Activated naive CD4-positive, alpha-beta T cell treated with Interleukin-2 at 50 U/mL for 16 hours (primary cell): ENCODE data around the gene SHH.
"Not testable (repeated sequence)": the region's sequence is repeated elsewhere in the genome, so short reads cannot be mapped to it uniquely, and the experiment has no call there.

Experiments used
- DNase-seq: peaks from one replicate; pipeline ENCODE4 v3.0.0-alpha.2; 2020

Gene SHH

GRCh38 chr7:155818820-155819168 lies 6.5 kb upstream of the SHH start:
- DNase-seq: no peak

- DNase-seq: no peak
Measured at GRCh38 chr7:155818154-155818819, 6.0 kb upstream of the SHH start.

GRCh38 chr7:155817515-155817914 lies 5.3 kb upstream of the SHH start:
- DNase-seq: not testable (repeated sequence)

- no peak for DNase-seq
Measured at GRCh38 chr7:155816996-155817395, 4.7 kb upstream of the SHH start.

- no peak for DNase-seq
Measured at GRCh38 chr7:155816192-155816508, 3.9 kb upstream of the SHH start.

GRCh38 chr7:155815332-155816191 lies 3.3 kb upstream of the SHH start:
- peak; percentile 58 for DNase-seq

- DNase-seq: no peak
Measured at GRCh38 chr7:155814316-155815276, 2.3 kb upstream of the SHH start.

GRCh38 chr7:155813546-155814315 lies 1.5 kb upstream of the SHH start:
- DNase-seq: no peak

GRCh38 chr7:155813125-155813524 lies 862 bp upstream of the SHH start:
- DNase-seq: no peak

GRCh38 chr7:155811560-155811894 lies 736 bp downstream of the SHH start:
- no peak for DNase-seq

GRCh38 chr7:155810770-155811559 lies 1.3 kb downstream of the SHH start:
- no peak for DNase-seq

- DNase-seq: no peak
Measured at GRCh38 chr7:155809947-155810769, 2.1 kb downstream of the SHH start.

- DNase-seq: no peak
Measured at GRCh38 chr7:155809332-155809946, 2.8 kb downstream of the SHH start.

- DNase-seq: no peak
Measured at GRCh38 chr7:155808549-155809331, 3.5 kb downstream of the SHH start.

GRCh38 chr7:155807789-155808548 lies 4.3 kb downstream of the SHH start:
- no peak for DNase-seq

- DNase-seq: no peak
Measured at GRCh38 chr7:155807065-155807671, 5.1 kb downstream of the SHH start.

GRCh38 chr7:155806096-155806871 lies 6.0 kb downstream of the SHH start:
- DNase-seq: no peak

- no peak for DNase-seq
Measured at GRCh38 chr7:155805826-155806095, 6.5 kb downstream of the SHH start.
